Activated CD4-positive, CD25-positive, alpha-beta regulatory T cell treated with anti-CD3 and anti-CD28 coated beads, Interleukin-2, amount 50 U/mL, for 24 hours (primary cell): ENCODE data around the gene CHAF1A.
A peak's percentile ranks its signal among the peaks of the same experiment; 100 is the strongest.

ENCODE experiments used
- ATAC-seq, 2 donors: fragments of 150-1000 bp; cut with Tn5 transposase; one replicate each; pipeline ENCODE4 v1.10.0; 2021; ENCODE audit warnings: mild to moderate bottlenecking in 1 of 2, moderate library complexity in 1 of 2

CHAF1A gene

GRCh38 chr19:4367781-4368127 lies 34.7 kb upstream of the CHAF1A start:
- ATAC-seq = no peak

DNA sequence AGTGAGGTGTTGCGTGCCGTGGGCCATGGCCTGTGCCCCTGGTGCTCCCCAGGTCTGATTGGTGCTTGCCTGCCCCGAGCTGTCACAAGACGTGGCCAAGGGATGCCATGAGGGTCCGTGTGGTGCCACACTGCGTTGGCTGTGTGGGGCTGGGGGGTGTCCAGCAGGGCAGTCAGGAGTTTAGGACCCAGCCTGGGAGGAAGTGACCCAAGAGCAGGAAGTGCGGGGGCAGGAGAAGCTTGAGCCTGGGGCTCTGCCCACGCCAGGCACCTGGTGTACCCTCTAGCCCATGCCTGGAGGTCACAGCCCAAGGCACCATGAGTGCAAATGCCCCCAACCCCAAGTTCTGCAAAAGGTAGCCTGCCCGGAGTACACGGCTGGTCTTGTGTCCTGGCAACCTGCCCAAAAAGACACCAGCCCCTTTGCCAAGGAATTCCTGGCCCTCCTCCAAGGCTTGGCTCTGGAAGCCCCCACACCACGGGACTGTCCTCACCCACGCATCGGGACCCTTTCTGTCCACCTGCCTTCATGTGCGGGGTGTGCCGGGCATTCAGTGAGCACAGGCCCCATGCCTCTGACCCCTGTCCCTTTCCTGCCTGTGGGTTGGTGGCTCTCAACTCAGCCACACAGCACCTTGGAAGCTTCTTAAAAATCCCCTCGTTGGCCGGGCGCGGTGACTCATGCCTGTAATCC lies 34.2 kb upstream of the CHAF1A start:
- no peak for ATAC-seq

GRCh38 chr19:4369109-4369887 lies 33.1 kb upstream of the CHAF1A start:
- ATAC-seq = peak; percentile 55 to 64

GRCh38 chr19:4369888-4370260 lies 32.6 kb upstream of the CHAF1A start:
- peak; percentile 88 for ATAC-seq

- no peak for ATAC-seq
Measured at GRCh38 chr19:4370418-4371041, 31.9 kb upstream of the CHAF1A start.

DNA sequence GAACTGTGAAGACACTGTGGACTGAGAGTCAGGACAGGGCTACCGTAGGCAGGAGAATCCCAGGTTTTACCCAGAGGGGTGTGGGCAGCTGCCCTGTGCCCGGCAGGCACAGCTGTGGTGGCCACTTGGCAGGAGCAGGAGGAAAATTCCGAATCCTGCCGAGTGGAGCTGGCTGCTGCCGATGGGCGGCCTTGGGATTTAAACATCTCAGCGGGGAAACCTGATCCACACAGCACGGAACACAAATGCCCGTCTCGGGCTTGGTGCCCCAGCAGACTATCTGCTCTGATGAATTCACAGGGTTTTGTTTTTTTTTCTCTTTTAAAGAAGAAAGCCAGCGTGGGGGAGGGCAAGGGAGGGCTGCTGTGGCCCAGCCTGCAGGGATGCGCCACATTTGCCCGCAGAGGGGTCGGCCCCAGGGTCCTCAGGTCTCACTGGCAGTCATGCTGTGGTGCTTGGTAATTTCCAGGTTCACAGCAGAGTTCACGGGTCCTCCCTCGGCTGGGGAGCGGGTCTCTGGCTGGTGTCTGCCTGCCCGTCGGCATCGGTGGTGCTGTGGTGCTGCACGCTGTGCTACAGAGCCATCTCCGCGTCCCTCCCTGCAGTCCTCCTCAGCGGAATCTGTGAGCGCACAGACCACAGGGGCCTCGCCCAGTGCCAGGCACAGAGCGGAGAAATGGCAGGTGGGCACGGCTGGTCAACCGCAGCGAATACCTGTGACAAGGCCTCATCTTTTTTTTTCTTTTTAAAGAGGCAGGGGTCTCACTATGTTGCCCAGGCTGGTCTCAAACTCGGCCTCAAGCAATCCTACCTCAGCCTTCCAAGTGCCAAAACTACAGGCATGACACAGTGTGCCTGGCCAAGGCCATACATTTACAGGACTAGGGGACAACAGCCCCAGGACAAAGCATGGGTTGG lies 30.9 kb upstream of the CHAF1A start:
- ATAC-seq = no peak

DNA sequence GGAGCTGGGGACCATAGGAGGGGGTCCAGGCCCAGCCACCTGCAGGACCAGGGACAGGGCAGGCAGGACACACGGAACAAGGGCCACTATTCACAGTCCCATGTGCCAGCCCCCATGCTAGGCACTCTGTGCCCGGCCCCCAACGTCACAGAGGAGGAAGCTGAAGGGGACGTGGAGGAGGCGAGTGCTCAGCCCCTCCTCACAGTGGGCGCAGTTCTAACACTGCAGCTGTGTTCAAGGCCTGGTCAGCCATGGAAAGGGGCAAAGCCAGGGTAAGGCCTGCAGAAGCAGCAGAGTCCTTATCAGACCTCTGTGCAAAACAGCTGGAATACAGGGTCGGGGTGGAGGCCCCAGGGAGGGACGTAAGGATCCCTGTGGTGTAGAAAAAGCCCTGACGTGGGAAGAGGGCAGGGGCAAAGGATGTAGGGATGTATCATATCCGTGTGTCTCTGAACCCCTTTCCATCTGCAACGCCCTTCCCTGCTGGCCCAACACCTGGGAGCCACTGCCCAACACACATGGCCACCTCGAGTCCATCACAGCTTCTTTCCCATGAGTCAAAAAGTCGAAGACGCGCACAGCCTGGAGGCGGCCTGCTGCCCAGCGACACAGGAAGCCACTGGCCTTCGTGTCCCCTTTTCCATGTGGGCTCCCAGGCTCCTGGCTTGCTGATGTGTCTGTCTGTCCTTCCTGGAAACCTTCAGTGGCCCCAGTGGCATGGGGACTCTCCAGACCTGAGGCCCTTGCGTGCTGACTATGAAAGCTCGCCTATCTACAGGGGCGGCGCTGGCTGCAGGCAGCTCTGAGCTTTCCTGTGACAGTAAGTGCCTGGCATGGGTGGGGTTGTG lies 30.1 kb upstream of the CHAF1A start:
- ATAC-seq = no peak

DNA sequence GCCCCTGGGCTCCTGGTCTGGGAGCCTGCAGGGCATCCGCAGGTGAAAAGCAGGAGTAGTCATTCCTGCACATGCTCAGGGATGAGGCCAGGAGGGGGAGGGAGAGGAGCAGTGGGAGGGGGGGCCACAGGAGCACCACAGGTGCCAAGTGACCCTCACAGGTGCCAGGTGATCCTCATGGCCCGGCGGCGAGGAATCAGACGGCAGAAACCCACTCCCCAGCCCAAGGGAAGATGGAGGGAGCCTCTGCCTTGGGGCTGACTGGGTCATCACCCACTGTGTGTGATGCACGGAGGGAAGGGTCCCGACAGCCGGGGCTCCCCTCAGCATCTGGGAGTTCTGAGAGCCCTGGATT lies 29.4 kb upstream of the CHAF1A start:
- no peak for ATAC-seq

DNA sequence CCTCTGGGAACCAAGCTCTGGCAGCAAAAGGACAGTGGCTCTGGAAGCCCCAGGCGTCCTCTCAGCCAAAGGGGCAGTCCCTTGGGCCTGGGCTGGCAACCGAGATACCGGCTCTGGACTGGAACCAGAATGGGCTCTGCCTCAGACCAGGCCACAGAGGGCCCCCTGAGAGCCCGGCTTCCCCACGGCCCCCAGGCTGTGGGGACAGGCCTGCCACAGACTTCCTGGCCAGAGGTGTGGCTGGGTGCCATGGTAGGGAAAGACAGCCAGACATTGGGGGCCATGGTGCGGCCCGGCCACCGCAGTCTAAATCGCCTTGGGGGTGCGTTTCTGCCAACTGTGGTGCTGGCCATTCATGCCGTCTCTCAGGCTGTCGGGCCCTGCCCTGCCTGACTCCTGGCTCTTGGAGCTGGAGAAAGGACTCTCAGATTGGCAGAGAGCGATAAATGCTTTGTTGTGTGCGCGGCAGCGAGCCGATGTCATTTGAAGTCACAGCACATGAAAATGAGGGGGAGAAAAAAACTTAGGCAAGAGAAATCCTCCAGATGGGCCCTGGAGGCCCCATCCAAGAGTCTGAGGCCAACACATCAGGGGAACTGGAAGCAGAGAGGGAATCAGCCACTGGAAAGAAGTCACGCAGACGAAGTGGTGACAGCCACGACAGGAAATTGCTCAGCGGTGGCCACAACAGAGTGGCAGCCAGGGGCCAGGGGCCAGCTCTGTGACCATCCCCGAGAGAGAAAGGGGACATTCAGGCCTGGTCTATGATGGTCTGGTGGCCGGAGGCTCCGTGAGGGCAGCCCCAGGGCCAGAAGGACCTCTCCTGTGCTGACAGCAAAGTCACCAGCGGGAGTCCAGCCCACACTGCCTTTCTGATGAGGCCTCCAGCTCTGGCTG lies 28.6 kb upstream of the CHAF1A start:
- no peak for ATAC-seq

GRCh38 chr19:4374498-4375163 lies 27.8 kb upstream of the CHAF1A start:
- no peak for ATAC-seq

DNA sequence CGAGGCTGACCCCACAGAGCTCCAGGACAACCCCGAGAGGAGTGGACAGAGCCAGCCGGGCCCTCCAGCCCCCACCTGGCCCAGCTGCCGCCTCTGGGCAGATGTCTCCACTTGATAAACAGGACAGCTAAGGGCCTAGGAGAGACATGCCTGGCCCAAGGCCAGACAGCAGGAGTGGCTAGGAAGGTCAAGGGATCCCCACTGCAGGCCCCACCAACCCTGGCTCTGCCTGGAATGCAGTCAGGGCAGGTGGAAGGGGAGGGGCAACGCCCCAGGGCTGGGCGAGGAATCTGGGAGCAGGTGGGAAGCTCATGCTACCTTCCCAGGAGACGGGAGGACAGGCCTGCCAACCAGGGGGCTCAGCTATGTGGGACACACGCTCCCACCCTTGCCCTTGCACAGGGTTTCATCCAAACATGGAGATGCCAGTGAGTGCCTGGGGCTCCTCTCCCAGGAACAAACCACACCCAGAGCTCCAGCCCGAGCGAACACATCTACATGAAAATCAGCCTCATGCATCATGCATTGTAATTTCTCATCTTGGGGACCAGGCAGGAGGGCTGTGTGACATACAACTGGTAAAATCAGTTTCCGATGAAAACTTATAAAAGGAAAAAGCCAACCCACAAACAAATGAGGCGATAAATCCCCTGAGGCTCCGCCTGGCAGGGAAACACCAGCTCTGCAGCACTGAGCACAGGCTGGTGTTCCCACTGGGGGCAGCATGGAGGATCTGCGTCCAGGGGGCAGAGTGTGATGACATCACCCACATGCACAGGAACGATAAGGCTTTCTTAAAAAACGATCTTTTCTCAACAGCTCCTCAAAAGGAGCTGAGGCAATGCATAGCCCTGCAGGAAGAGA lies 27.0 kb upstream of the CHAF1A start:
- no peak for ATAC-seq

DNA sequence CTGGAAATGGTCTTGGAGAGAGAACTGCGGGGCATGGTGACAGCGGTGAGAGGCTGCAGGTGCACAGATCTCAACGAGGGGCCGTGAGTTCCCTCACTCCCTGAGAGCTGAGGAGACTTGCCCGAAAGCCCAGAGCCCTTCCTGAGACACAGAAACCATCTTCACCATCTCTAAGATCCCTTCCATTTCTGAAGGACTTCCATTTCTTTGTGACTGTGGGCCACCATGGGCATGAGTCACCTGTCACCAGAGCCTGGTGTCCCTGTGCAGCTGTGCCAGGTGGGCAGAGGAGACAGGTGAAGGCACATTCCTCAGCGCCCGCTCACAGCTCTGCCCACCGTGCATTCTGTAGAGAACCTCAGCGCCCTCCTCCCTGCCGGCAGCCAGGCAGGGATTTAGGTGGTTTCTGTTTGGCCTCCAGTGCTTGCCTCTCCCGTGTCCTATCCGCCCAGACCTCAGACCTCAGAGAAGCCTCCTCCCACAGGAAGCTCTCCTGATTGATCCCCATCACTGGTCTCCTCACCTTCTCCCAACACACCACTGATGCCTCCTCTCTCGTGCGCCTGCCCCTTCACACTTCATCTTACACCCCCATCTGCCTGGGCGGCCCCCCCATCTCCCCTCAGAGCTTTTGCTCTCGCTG lies 26.3 kb upstream of the CHAF1A start:
- no peak for ATAC-seq

DNA sequence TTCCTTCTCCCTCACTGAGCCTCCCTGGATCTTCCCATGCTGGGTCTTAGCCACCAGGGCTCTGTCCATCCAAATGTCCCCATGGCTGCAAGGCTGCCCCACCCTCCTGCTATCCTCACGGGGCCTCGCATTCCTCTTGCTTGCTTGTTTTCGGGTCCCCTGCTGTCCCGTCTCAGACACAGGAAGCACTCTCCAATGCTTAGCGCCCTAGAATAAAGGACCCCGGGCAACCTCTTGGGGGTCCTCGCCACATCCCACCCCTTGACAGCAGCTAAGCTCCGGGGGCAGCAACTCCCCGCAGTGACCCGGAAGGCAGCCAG lies 25.8 kb upstream of the CHAF1A start:
- ATAC-seq = no peak

GRCh38 chr19:4376991-4377781 lies 25.3 kb upstream of the CHAF1A start:
- ATAC-seq = no peak

- no peak for ATAC-seq
Measured at GRCh38 chr19:4378886-4379285, 23.6 kb upstream of the CHAF1A start.

DNA sequence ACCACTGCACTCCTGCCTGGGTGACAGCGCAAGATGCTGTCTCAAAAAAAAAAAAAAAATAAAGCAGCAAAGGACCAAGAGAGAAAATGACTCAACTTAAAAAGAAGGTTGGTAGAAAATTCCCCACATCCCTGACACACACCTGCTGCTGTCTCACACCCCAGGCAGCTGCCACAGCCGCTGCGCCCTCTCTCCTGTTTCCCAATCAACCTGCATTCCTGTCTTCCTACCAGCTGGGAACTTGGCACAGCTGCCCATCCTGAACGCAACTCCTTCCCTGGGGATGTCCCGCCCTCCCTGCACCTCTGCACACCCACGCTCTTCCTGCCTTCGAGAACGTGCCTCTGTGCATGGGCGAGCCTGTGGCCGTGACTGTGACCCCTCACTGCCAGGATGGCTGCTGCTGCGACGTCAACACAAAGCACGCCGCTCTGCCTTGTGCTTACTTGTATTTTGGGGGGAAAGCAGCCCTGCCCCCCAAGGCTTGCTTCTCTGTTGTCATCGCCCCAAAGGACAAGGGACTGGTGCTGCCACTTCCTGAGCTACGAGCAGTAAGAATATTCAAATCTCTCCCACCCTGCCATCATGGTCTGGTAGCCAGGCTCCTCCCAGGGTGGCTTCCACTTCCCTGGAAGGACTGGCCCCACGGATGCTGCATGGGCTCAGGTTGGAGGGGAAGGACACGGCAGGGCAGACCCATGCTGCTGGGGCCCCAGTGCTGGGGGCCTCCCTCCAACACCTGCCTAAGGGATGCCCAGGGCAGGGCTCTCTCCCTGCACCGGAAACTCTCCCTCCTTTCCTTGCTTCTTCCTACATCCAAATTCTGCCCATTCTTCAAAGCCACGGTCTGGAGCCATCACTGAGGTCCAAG lies 22.8 kb upstream of the CHAF1A start:
- peak; percentile 84 for ATAC-seq

GRCh38 chr19:4380254-4380727 lies 22.1 kb upstream of the CHAF1A start:
- ATAC-seq = peak; percentile 30 to 61
